CD14-positive monocyte (primary cell): ENCODE measurements around the gene IBSP. TPM values are rescaled to one million over a fixed set of nuclear protein-coding genes. Genes with fewer than 3 reads are reported as not detected.

Experiments
- DNase-seq, 3 donors: peaks; one replicate each; pipeline ENCODE4 v3.0.0-alpha.2; 2011 to 2022
- H2AFZ ChIP-seq: 2 replicates; pipeline ENCODE4 v1.6.0; 2012; ENCODE audit warnings: mild to moderate bottlenecking, low read depth, low read length, inconsistent platforms; ENCODE audit not compliant: insufficient read depth, poor library complexity, severe bottlenecking
- H3K27ac ChIP-seq, 2 donors: 1 replicate in 1 of 2; 2 replicates in 1 of 2; pipeline ENCODE4 v1.5.1; 2012 to 2013; ENCODE audit warnings: low read length in 2 of 2, control low read depth in 1 of 2, inconsistent platforms in 1 of 2, low read depth in 1 of 2, mild to moderate bottlenecking in 1 of 2
- H3K27me3 ChIP-seq, 2 donors: one replicate each; pipeline versions ENCODE4 v1.6.0 to v1.6.1; 2011 to 2013; ENCODE audit warnings: low read length in 2 of 2; ENCODE audit not compliant: control insufficient read depth in 2 of 2, insufficient read depth in 2 of 2
- H3K36me3 ChIP-seq, 2 donors: replicated peaks in 1 of 2; 1 replicate in 1 of 2; 2 replicates in 1 of 2; pipeline versions ENCODE4 v1.5.1 to v1.6.1; 2012 to 2013; ENCODE audit warnings: low read length in 2 of 2, control low read depth in 1 of 2, inconsistent platforms in 1 of 2, mild to moderate bottlenecking in 1 of 2; ENCODE audit not compliant: insufficient read depth in 2 of 2, control insufficient read depth in 1 of 2
- H3K4me1 ChIP-seq, 2 donors: 1 replicate in 1 of 2; 2 replicates in 1 of 2; pipeline versions ENCODE4 v1.5.1 to v1.6.1; 2012 to 2013; ENCODE audit warnings: low read length in 2 of 2, control low read depth in 1 of 2, inconsistent platforms in 1 of 2, mild to moderate bottlenecking in 1 of 2, moderate library complexity in 1 of 2; ENCODE audit not compliant: insufficient read depth in 2 of 2, control insufficient read depth in 1 of 2
- H3K4me2 ChIP-seq: replicated peaks from 2 replicates; pipeline ENCODE3; 2012; ENCODE audit warnings: low read length, moderate library complexity, mild to moderate bottlenecking; ENCODE audit not compliant: poor library complexity, severe bottlenecking; ENCODE audit errors: extremely low read depth
- H3K4me3 ChIP-seq, 3 experiments: fragments of 200-600 bp in 1 of 3; sonication (generic) in 1 of 3; replicated peaks in 1 of 3; 1 replicate in 2 of 3; 2 replicates in 1 of 3; pipeline ENCODE4 v1.5.1; 2011 to 2013; ENCODE audit warnings: low read length in 3 of 3, mild to moderate bottlenecking in 3 of 3, control low read depth in 2 of 3, low read depth in 2 of 3, inconsistent platforms in 1 of 3, moderate library complexity in 1 of 3
- H3K79me2 ChIP-seq: 2 replicates; pipeline ENCODE4 v1.6.0; 2012; ENCODE audit warnings: mild to moderate bottlenecking, control low read depth, inconsistent platforms, low read length, moderate library complexity; ENCODE audit not compliant: insufficient read depth
- H3K9ac ChIP-seq: 2 replicates; pipeline ENCODE4 v1.6.0; 2017; ENCODE audit warnings: low read length, mild to moderate bottlenecking; ENCODE audit not compliant: insufficient read depth, poor library complexity, severe bottlenecking
- H3K9me3 ChIP-seq, 2 donors: replicated peaks in 1 of 2; 1 replicate in 1 of 2; 2 replicates in 1 of 2; pipeline versions ENCODE4 v1.5.1 to v1.6.1; 2012 to 2013; ENCODE audit warnings: low read length in 2 of 2, control low read depth in 1 of 2; ENCODE audit not compliant: control insufficient read depth in 1 of 2, insufficient read depth in 1 of 2
- H4K20me1 ChIP-seq: 2 replicates; pipeline ENCODE4 v1.6.0; 2012; ENCODE audit warnings: mild to moderate bottlenecking, low read length, control low read depth, moderate library complexity; ENCODE audit not compliant: insufficient read depth
- H3K27ac Mint-ChIP-seq, 7 donors: one replicate each; pipeline ENCODE4 v1.8.0; 2020; ENCODE audit warnings: mild to moderate bottlenecking in 7 of 7, mixed read lengths in 7 of 7, moderate library complexity in 6 of 7, inconsistent platforms in 2 of 7
- H3K27me3 Mint-ChIP-seq, 3 donors: one replicate each; pipeline ENCODE4 v1.8.0; 2021 to 2022; ENCODE audit warnings: low read depth in 3 of 3, mild to moderate bottlenecking in 3 of 3, mixed read lengths in 3 of 3, moderate library complexity in 3 of 3, inconsistent platforms in 1 of 3
- H3K36me3 Mint-ChIP-seq, 2 donors: one replicate each; pipeline ENCODE4 v1.8.0; 2020; ENCODE audit warnings: mixed read lengths in 2 of 2, inconsistent platforms in 1 of 2, mild to moderate bottlenecking in 1 of 2
- H3K4me1 Mint-ChIP-seq: one replicate; pipeline ENCODE4 v1.8.0; 2020; ENCODE audit warnings: mild to moderate bottlenecking, mixed read lengths
- H3K4me3 Mint-ChIP-seq, 2 donors: one replicate each; pipeline ENCODE4 v1.8.0; 2020; ENCODE audit warnings: mild to moderate bottlenecking in 2 of 2, mixed read lengths in 2 of 2, moderate library complexity in 1 of 2
- H3K9me3 Mint-ChIP-seq, 7 donors: one replicate each; pipeline ENCODE4 v1.8.0; 2020 to 2022; ENCODE audit warnings: mixed read lengths in 7 of 7, mild to moderate bottlenecking in 6 of 7, moderate library complexity in 6 of 7, inconsistent platforms in 2 of 7
- WGBS: methylation state at CpG from one replicate; pipeline ENCODE4 v1.1.5; 2013; ENCODE audit warnings: missing lambda C conversion rate; ENCODE audit not compliant: insufficient coverage; 5-methylcytosine and 5-hydroxymethylcytosine counted together
- intact Hi-C, 2 donors: fragments of 100-400 bp; cut with micrococcal nuclease; formaldehyde crosslinking; loops; one replicate each; pipeline versions ENCODE4 v1.15.0 to v1.15.1; 2023
- polyA plus RNA-seq, 3 donors: library from polyadenylated mRNA; depleted of rRNA in 1 of 3; unstranded in 2 of 3; stranded (reverse) in 1 of 3; fragments of 300-500 nt in 2 of 3; fragments of >200 nt in 1 of 3; fragmentation: Illumina TruSeq in 2 of 3; gene quantifications; 1 replicate in 2 of 3; 2 replicates in 1 of 3; pipeline ENCODE4 v1.2.3, GENCODE V29; 2012 to 2021
- TF ChIP-seq, protein P1 (sequence below): fragments of 200-600 bp; IDR thresholded peaks from one replicate; pipeline ENCODE4 v1.8.0; 2022; ENCODE audit warnings: antibody characterized with exemption, mild to moderate bottlenecking

The IBSP gene
- polyA plus RNA-seq, 3 donors = not detected

DNA sequence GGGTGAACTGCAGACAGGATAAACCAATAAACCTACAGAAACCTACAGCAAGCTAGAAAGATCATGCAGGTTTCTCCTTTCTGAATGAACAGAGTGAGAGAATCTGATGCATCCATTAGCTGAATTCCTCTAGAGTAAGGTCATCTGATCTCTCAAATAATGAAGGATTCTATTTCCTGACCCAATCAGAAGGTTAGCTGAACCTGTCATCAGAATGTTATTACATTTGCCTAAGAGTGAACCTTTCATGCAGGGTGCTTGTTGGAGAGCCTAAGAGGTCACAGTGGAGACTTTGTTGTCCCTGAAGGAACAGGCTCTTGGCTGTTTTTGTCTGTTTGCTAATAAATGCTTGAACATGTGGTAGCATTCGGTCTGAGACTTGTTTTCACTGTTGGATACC is 57.5 kb downstream of the IBSP start:
- H3K9me3 Mint-ChIP-seq = peaks cover 0 to 1% (median 0%) of the 10 kb centered on the region in 7 donors
- Histone ChIP-seq H2AFZ (no peak overlapping the region), H3K27me3 (no peaks in the 10 kb centered on the region), H3K27ac (no peak overlapping the region), H3K9ac (no peak overlapping the region), H4K20me1 (no peaks in the 10 kb centered on the region), H3K36me3 (no peaks in the 10 kb centered on the region), H3K79me2 (no peaks in the 10 kb centered on the region), H3K4me1 (peaks cover 9% of the 10 kb centered on the region in 2 donors), H3K4me2 (no peak overlapping the region), H3K9me3 (no peaks in the 10 kb centered on the region), H3K4me3 (no peak overlapping the region)
- H3K4me1 Mint-ChIP-seq = peaks cover 9% of the 10 kb centered on the region
- peaks cover 2 to 5% (median 3%) of the 10 kb centered on the region in 3 donors for H3K27me3 Mint-ChIP-seq
- TF ChIP-seq, protein P1, sequence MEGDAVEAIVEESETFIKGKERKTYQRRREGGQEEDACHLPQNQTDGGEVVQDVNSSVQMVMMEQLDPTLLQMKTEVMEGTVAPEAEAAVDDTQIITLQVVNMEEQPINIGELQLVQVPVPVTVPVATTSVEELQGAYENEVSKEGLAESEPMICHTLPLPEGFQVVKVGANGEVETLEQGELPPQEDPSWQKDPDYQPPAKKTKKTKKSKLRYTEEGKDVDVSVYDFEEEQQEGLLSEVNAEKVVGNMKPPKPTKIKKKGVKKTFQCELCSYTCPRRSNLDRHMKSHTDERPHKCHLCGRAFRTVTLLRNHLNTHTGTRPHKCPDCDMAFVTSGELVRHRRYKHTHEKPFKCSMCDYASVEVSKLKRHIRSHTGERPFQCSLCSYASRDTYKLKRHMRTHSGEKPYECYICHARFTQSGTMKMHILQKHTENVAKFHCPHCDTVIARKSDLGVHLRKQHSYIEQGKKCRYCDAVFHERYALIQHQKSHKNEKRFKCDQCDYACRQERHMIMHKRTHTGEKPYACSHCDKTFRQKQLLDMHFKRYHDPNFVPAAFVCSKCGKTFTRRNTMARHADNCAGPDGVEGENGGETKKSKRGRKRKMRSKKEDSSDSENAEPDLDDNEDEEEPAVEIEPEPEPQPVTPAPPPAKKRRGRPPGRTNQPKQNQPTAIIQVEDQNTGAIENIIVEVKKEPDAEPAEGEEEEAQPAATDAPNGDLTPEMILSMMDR = no peak
- no peaks in the 10 kb centered on the region for H3K36me3 Mint-ChIP-seq
- WGBS = no CpG with 5 or more reads among the region's 1 CpG
- no peak for DNase-seq
- intact Hi-C loops = loop anchor here (5.0 to 10.0 kb wide), 2 partner anchors 48 to 115 kb away; no protein-coding TSS in a partner anchor
- H3K4me3 Mint-ChIP-seq = no peak overlapping the region
- no peak overlapping the region for H3K27ac Mint-ChIP-seq

DNA sequence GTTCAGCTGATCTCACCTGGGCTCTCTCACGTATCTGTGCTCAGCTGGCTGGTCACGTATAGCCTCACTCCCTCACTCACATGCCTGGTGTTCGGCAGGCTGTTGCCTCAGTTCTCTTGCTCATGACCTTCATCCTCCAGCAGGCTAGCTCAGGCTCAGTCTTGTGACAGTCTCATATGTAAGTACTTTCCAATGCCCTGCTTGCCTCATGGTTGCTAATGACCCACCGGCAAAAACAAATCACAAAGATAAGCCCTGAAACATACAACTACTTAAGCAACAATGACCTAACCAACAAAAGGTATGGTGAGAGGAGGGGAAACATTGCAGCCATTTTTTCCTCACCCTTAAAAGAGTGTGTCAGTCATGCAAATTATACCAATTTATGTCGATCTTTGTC is 58.4 kb downstream of the IBSP start:
- DNase-seq = no peak
- 83% methylated on average over 3 of the region's 5 CpGs for WGBS
- Histone ChIP-seq H3K4me1 (peaks cover 3 to 5% of the 10 kb centered on the region in 2 donors), H3K9me3 (no peaks in the 10 kb centered on the region), H3K27me3 (no peaks in the 10 kb centered on the region), H2AFZ (no peak overlapping the region), H3K4me3 (no peak overlapping the region), H3K27ac (no peak overlapping the region), H3K9ac (no peak overlapping the region), H4K20me1 (no peaks in the 10 kb centered on the region), H3K36me3 (no peaks in the 10 kb centered on the region), H3K79me2 (no peaks in the 10 kb centered on the region), H3K4me2 (no peak overlapping the region)
- Mint-ChIP-seq H3K36me3 (no peaks in the 10 kb centered on the region), H3K27me3 (peaks cover 2 to 5% (median 3%) of the 10 kb centered on the region in 3 donors), H3K27ac (no peak overlapping the region), H3K4me3 (no peak overlapping the region), H3K9me3 (peaks cover 0 to 3% (median 0%) of the 10 kb centered on the region in 7 donors), H3K4me1 (peaks cover 7% of the 10 kb centered on the region)
- intact Hi-C loops = loop anchor here (5.0 to 10.0 kb wide), 2 partner anchors 47 to 115 kb away; no protein-coding TSS in a partner anchor
- TF ChIP-seq, protein P1 = no peak

Other genes starting within 250 kb of the IBSP start
- not detected for gene DSPP, start 191.0 kb upstream of the IBSP start, polyA plus RNA-seq
- not detected for gene DMP1, start 149.3 kb upstream of the IBSP start, polyA plus RNA-seq
- gene MEPE, start 33.4 kb downstream of the IBSP start, polyA plus RNA-seq = not detected
- gene SPP1, start 176.2 kb downstream of the IBSP start, polyA plus RNA-seq = under 1 TPM in 1 of 3 donors, not detected in 2; 0.08 TPM
- 1 to 10 TPM; 1.2 to 9.7 (median 2.4) TPM for gene PKD2, start 208.1 kb downstream of the IBSP start, polyA plus RNA-seq